GM13976 (cell line): ENCODE data around the gene WBP1.
A peak's percentile ranks its signal among the peaks of the same experiment; 100 is the strongest.
"Not testable (repeated sequence)": the region's sequence is repeated elsewhere in the genome, so short reads cannot be mapped to it uniquely, and the experiment has no call there.

Experiments
- DNase-seq: peaks from one replicate; pipeline ENCODE4 v3.0.0; 2012; ENCODE audit warnings: low spot score
- in situ Hi-C: fragments of 300-500 bp; cut with MboI; formaldehyde crosslinking; loops from one replicate; pipeline ENCODE4 v1.12.0; 2022; ENCODE audit warnings: low sequenced_read_pairs, mixed read lengths, inconsistent platforms; ENCODE audit not compliant: unreplicated experiment
- TF ChIP-seq, protein P1 (sequence below): IDR thresholded peaks from 2 replicates; pipeline ENCODE4 v1.5.1; 2012; ENCODE audit warnings: borderline replicate concordance, mild to moderate bottlenecking; ENCODE audit not compliant: insufficient read depth; ENCODE audit errors: extremely low read depth, missing control alignments, control extremely low read depth

The WBP1 gene

DNA sequence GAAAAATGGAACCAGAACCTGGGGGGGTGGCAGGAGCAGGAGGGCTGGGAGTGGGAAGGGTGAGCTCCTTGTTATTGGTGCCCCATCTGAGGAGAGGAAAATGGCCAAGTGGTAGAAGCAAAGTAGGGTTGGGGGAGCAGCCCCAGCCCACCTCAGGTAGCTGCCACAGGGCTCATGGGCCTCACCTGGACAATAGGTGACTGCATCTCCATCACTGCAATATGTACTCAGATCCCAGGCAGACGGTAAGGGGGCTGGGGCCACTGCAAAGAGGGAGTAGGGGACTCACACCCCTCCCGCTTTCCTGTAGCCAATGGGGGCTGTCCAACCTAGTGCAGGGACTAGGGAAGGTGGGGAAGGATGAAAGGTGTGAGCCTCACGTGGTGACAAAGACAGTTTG is 41.0 kb upstream of the WBP1 start:
- in situ Hi-C loops, result no loop called here
- no peak for DNase-seq
- TF ChIP-seq, protein P1, sequence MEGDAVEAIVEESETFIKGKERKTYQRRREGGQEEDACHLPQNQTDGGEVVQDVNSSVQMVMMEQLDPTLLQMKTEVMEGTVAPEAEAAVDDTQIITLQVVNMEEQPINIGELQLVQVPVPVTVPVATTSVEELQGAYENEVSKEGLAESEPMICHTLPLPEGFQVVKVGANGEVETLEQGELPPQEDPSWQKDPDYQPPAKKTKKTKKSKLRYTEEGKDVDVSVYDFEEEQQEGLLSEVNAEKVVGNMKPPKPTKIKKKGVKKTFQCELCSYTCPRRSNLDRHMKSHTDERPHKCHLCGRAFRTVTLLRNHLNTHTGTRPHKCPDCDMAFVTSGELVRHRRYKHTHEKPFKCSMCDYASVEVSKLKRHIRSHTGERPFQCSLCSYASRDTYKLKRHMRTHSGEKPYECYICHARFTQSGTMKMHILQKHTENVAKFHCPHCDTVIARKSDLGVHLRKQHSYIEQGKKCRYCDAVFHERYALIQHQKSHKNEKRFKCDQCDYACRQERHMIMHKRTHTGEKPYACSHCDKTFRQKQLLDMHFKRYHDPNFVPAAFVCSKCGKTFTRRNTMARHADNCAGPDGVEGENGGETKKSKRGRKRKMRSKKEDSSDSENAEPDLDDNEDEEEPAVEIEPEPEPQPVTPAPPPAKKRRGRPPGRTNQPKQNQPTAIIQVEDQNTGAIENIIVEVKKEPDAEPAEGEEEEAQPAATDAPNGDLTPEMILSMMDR, result no peak

DNA sequence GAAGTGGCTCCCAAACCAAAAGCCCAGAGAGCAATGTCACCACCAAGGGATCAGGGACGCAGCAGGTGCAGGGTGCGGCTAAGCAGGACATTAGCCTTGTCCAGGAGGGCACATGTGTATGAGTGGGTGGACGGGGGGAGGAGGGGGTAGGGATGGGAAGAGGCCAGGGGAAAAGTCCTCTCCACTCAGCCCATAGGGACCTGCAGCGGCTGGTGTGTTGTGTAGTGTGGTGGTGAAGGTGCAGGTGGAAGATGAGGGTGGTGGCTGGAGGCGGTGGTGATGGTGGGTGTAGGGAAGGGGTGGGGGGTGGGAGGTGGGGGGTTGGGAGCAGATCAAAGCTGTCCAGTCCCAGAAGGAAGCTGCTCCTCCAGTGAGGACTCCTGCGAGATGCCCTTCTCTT is 40.5 kb upstream of the WBP1 start:
- no peak for DNase-seq
- TF ChIP-seq, protein P1, result no peak
- in situ Hi-C loops, result no loop called here

DNA sequence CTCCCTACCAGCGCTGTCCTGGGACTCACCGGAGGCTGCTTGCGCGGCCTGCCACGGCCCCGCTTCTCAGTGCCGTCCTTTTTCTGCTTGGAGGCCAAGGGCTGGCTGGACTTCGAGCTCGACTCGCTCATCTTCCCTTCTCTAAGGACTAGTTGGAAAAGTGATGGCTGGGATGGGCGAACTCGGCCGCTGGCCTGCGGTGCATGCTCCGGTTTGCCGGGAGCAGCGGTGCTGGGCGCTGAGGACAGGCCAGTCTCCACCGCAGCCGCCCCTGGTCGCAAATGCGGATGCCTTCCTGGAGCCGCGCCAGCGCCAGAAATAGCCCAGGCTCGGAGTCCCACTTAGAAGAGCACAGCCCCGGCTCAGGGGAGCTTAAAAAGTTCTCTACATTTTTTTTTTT is 39.9 kb upstream of the WBP1 start:
- no peak for DNase-seq
- in situ Hi-C loops, result no loop called here
- TF ChIP-seq, protein P1, result no peak

DNA sequence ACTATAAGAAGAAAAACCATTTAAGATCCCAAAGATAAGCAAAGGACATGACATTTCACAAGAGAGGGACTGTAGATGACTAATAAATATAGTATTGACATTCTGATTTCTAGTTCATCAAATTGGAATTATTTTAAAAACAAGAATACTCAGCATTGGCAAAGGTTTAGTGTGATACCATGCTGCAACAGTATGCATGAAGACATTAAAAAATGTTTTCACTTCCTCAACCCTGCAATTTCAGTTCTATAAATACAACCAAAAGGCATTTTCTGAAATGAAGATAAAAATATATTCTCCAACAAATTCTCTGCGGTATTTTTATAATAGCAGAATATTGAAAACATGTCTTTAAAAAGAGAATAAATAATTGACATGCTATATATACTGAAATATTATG is 38.9 kb upstream of the WBP1 start:
- in situ Hi-C loops, result no loop called here
- no peak for DNase-seq
- TF ChIP-seq, protein P1, result no peak

DNA sequence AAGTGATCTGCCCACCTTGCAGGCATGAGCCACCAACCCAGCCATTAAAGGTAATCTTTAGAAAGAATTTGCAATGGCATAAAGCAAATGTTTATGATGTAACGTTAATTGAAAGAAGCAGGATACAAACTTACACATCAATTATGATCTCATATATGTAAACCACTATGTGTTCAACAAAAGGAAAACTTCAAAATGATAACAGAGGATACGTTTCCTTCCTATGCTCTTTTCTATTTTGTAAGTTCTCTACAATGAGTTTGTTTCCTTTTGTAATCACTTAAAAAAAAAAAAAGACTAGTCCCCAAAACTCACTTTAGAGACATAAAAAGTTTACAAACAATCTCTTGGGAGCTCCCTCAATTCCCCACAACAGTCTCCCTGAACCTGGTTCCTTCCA is 38.2 kb upstream of the WBP1 start:
- no peak for DNase-seq
- in situ Hi-C loops, result no loop called here
- TF ChIP-seq, protein P1, result no peak

DNA sequence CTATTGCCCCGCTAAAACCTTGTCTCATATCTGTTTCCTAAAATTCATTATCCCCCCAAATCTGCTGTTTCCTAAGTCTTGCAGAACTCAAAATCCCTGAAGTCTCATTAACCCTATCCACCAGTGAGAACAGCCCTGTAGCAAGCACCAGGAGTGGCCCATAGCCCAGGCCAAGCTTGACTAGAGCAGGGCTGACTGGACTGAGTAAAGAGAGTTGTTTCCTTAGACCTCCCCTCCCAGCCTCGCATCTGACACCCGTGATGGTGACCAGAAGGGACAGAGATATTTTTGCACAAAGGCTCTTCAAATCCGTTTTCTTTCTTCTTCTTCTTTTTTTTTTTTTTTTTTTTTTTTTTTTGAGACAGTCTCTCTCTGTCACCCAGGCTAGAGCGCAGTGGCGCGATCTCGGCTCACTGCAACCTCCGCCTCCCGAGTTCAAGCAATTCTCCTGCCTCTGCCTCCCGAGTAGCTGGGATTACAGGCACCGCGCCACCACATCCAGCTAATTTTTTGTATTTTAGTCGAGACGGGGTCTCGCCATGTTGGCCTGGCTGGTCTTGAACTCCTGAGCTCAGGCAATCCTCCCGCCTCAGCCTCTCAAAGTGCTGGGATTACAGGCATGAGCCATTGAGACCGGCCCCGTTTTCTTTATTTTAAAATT is 37.7 kb upstream of the WBP1 start:
- in situ Hi-C loops, DNase-seq: not testable (repeated sequence)

DNA sequence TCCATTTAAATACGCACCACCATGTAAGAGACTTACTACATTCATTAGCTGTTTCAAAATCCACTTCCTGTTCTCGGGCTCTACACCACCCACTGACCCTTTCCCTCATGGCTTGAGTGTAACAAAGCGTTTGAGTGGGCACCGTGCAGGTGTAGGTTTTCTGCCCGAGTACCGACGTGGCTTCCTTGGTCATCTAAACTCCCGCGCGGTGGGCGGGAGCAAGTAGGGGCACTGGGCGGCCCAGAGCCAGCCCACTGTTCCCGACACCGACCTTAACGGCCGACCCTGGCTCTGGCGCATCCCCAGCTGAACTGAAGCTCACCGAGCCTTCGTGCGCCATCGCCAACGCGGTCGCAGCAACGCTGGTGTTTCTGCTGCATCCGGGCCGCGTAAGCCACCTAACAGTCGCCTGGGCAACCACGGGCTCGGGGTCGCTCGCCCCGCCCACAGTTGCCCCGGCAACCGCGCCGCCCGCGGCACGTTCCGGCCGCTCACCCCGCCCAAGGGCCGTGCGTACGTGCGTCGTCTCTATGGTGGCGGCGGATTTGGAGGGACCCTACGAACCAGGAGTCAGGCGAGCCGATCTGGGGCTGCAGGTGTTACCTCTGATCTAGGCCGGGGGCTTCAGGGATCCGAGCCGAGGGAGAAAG is 36.9 kb upstream of the WBP1 start, which contains the start of the genes C2orf81 and WDR54:
Gene C2orf81, minus strand, starts transcription at position 399 of the 650 bp plus-strand sequence. Its CDS starts 59 bp downstream, at position 340.
Gene WDR54, plus strand, starts transcription at position 510 of the 650 bp plus-strand sequence. CDS start 424 bp downstream, outside the sequence.
- TF ChIP-seq, protein P1, result no peak
- in situ Hi-C loops, result no loop called here
- DNase-seq, result peak; percentile 99
